OCI-LY1 (cell line): ENCODE results near the gene CALCA.
A peak's percentile ranks its signal among the peaks of the same experiment; 100 is the strongest.

Source experiments
- H2AFZ ChIP-seq: fragments of 200-600 bp; sonication (generic), shearing (Covaris generic); 2 replicates; pipeline ENCODE4 v1.6.0; 2014; ENCODE audit warnings: antibody characterized with exemption, mild to moderate bottlenecking, low read length
- H3F3A ChIP-seq: fragments of 200-600 bp; sonication (generic), shearing (Covaris generic); 2 replicates; pipeline ENCODE4 v1.6.0; 2014; ENCODE audit warnings: mild to moderate bottlenecking, antibody characterized with exemption, low read length, moderate library complexity; ENCODE audit not compliant: insufficient read depth
- H3K27ac ChIP-seq: fragments of 200-600 bp; sonication (generic); 2 replicates; pipeline ENCODE4 v1.5.1; 2014; ENCODE audit warnings: low read length, mixed run types, mild to moderate bottlenecking, low read depth; ENCODE audit not compliant: poor library complexity, severe bottlenecking
- H3K27me3 ChIP-seq: fragments of 200-600 bp; sonication (generic); 2 replicates; pipeline ENCODE4 v1.6.0; 2014; ENCODE audit warnings: antibody characterized with exemption, mild to moderate bottlenecking, low read length, moderate library complexity; ENCODE audit not compliant: insufficient read depth
- H3K36me3 ChIP-seq: fragments of 200-600 bp; sonication (generic); 2 replicates; pipeline ENCODE4 v1.6.1; 2014; ENCODE audit warnings: mild to moderate bottlenecking, antibody characterized with exemption, low read length, moderate library complexity, mixed read lengths; ENCODE audit not compliant: insufficient read depth
- H3K4me1 ChIP-seq: fragments of 200-600 bp; sonication (generic); 2 replicates; pipeline ENCODE4 v1.5.1; 2014; ENCODE audit warnings: mild to moderate bottlenecking, low read length, moderate library complexity; ENCODE audit not compliant: insufficient read depth, severe bottlenecking
- H3K4me2 ChIP-seq: fragments of 200-600 bp; sonication (generic), shearing (Covaris generic); 2 replicates; pipeline ENCODE4 v1.6.1; 2014; ENCODE audit warnings: low read length
- H3K4me3 ChIP-seq: fragments of 200-600 bp; sonication (generic); 2 replicates; pipeline ENCODE4 v1.5.1; 2014; ENCODE audit warnings: low read length, low read depth, mild to moderate bottlenecking, mixed read lengths; ENCODE audit not compliant: poor library complexity, severe bottlenecking
- H3K79me2 ChIP-seq: fragments of 200-600 bp; shearing (Covaris generic); 2 replicates; pipeline ENCODE4 v1.6.1; 2016; ENCODE audit warnings: mixed run types, low read length, mixed read lengths; ENCODE audit not compliant: insufficient read depth
- H3K9ac ChIP-seq: fragments of 200-600 bp; sonication (generic), shearing (Covaris generic); 2 replicates; pipeline ENCODE4 v1.6.1; 2014; ENCODE audit warnings: mild to moderate bottlenecking, low read length, mixed read lengths
- H3K9me2 ChIP-seq: fragments of 200-600 bp; sonication (generic), shearing (Covaris generic); 2 replicates; pipeline ENCODE4 v1.6.1; 2014; ENCODE audit warnings: low read depth, mild to moderate bottlenecking, low read length, mixed read lengths
- H3K9me3 ChIP-seq: fragments of 200-600 bp; shearing (Covaris generic); 2 replicates; pipeline ENCODE4 v1.6.1; 2014; ENCODE audit warnings: low read length, mixed read lengths
- H4K20me1 ChIP-seq: fragments of 200-600 bp; sonication (generic), shearing (Covaris generic); 2 replicates; pipeline ENCODE4 v1.6.0; 2016; ENCODE audit warnings: mild to moderate bottlenecking, low read length; ENCODE audit not compliant: insufficient read depth
- CTCF ChIP-seq: fragments of 200-600 bp; sonication (generic), shearing (Covaris generic); IDR thresholded peaks from 2 replicates; pipeline ENCODE4 v1.5.1; 2017; ENCODE audit warnings: mild to moderate bottlenecking, antibody characterized with exemption, low read length, moderate library complexity, mixed read lengths
- EZH2 ChIP-seq: fragments of 200-600 bp; sonication (generic), shearing (Covaris generic); IDR thresholded peaks from 2 replicates; pipeline ENCODE4 v1.8.0; 2017; ENCODE audit warnings: borderline replicate concordance, mixed run types, mild to moderate bottlenecking, antibody characterized with exemption, low read length, moderate library complexity, mixed read lengths

The CALCA gene

GRCh38 chr11:14974515-14975251 lies 2.5 kb upstream of the CALCA start:
- Histone ChIP-seq H2AFZ (no peak overlapping the region), H3K4me3 (no peak overlapping the region)

GRCh38 chr11:14973621-14974514 lies 1.7 kb upstream of the CALCA start:
- Histone ChIP-seq H3K27me3 (no peaks in the 10 kb centered on the region), H3K4me2 (no peak overlapping the region), H3F3A (no peaks in the 10 kb centered on the region), H3K9ac (no peak overlapping the region), H3K4me3 (no peak overlapping the region), H3K27ac (no peak overlapping the region), H3K9me3 (no peaks in the 10 kb centered on the region), H4K20me1 (no peaks in the 10 kb centered on the region), H3K36me3 (no peaks in the 10 kb centered on the region), H3K4me1 (no peaks in the 10 kb centered on the region), H3K79me2 (no peaks in the 10 kb centered on the region), H3K9me2 (no peaks in the 10 kb centered on the region), H2AFZ (no peak overlapping the region)
- no peak for TF ChIP-seq CTCF
- no peak for TF ChIP-seq EZH2

More at GRCh38 chr11:14974515-14975251, 2.5 kb upstream of the CALCA start:
- no peaks in the 10 kb centered on the region for H3K27me3 ChIP-seq
- H3F3A ChIP-seq = no peaks in the 10 kb centered on the region
- H3K4me2 ChIP-seq = no peak overlapping the region
- TF ChIP-seq CTCF = peak; percentile 91
- TF ChIP-seq EZH2 = no peak
- no peak overlapping the region for H3K9ac ChIP-seq
- H3K79me2 ChIP-seq = no peaks in the 10 kb centered on the region
- no peaks in the 10 kb centered on the region for H3K9me3 ChIP-seq
- H3K4me1 ChIP-seq = no peaks in the 10 kb centered on the region
- H3K36me3 ChIP-seq = no peaks in the 10 kb centered on the region
- no peaks in the 10 kb centered on the region for H3K9me2 ChIP-seq
- no peaks in the 10 kb centered on the region for H4K20me1 ChIP-seq
- no peak overlapping the region for H3K27ac ChIP-seq

GRCh38 chr11:14972581-14973495 lies 687 bp upstream of the CALCA start:
- Histone ChIP-seq H3K9ac (no peak overlapping the region), H2AFZ (no peak overlapping the region), H3K4me3 (no peak overlapping the region), H3K79me2 (no peaks in the 10 kb centered on the region), H3K9me3 (no peaks in the 10 kb centered on the region), H3K4me2 (no peak overlapping the region), H3K9me2 (no peaks in the 10 kb centered on the region), H4K20me1 (no peaks in the 10 kb centered on the region), H3K36me3 (no peaks in the 10 kb centered on the region), H3K27ac (no peak overlapping the region), H3K4me1 (no peaks in the 10 kb centered on the region), H3F3A (no peaks in the 10 kb centered on the region), H3K27me3 (no peaks in the 10 kb centered on the region)
- TF ChIP-seq EZH2 (no peak), CTCF (no peak)
